OCI-LY7 (cell line): Measurements from ENCODE around the gene FRRS1L.

Source experiments
- CTCF ChIP-seq: fragments of 200-600 bp; sonication (generic); conservative IDR thresholded peaks from 2 replicates; pipeline ENCODE4 v1.5.1; 2014; ENCODE audit warnings: mild to moderate bottlenecking, antibody characterized with exemption, low read length, moderate library complexity, mixed read lengths
- EZH2phosphoT487 ChIP-seq: fragments of 200-600 bp; sonication (generic); IDR thresholded peaks from 2 replicates; pipeline ENCODE4 v1.6.1; 2018; ENCODE audit warnings: low read depth, borderline replicate concordance, mild to moderate bottlenecking, mixed run types, antibody characterized with exemption, low read length, moderate library complexity, mixed read lengths

- TF ChIP-seq CTCF (no peak), EZH2phosphoT487 (no peak)
Measured at GRCh38 chr9:109172935-109173334, 5.9 kb upstream of the FRRS1L start.
